Measurements from ENCODE around the gene SLC26A6.
A peak's percentile ranks its signal among the peaks of the same experiment; 100 is the strongest.

The SLC26A6 gene

GRCh38 chr3:48609088-48610005, 25.9 kb downstream of the SLC26A6 start, which contains the start of gene UQCRC1:
Gene UQCRC1 (minus strand): TSS chr3:48609646. CDS start chr3:48609620, 26 bp downstream.
- Histone ChIP-seq H3K9ac (ENCODE audit: low read depth, low read length) (peak within 1 kb of the TSS; percentile 94), H3K36me3 (ENCODE audit: insufficient read depth, low read depth, low read length) (peaks cover 39% of the 10 kb centered on the region), H3K4me3 (ENCODE audit: low read length) (peak within 1 kb of the TSS; percentile 99), H3K4me1 (ENCODE audit: insufficient read depth, low read length) (no peaks in the 10 kb centered on the region), H3K27ac (ENCODE audit: low read length) (peak within 1 kb of the TSS; percentile 37), H3K9me3 (ENCODE audit: insufficient read depth, low read depth, low read length) (no peaks in the 10 kb centered on the region), H3K27me3 (ENCODE audit: insufficient read depth, low read length) (no peaks in the 10 kb centered on the region)

DNA sequence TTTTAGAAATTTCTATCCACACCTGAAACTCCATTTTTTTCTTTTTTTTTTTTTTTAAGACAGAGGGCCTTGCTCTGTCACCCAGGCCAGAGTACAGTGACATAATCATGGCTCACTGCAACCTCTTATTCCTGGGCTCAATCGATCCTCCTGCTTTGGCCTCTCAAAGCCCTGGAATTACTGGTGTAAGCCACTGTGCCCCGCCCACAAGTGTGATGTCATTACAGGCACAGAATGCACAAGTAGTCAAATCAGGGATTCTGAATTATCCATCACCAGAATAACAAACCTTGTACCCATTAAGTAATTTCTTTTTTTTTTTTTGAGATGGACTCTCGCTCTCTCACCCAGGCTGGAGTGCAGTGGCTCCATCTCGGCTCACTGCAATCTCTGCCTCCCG, 27.7 kb downstream of the SLC26A6 start:
- Histone ChIP-seq H3K9ac (ENCODE audit: low read depth, low read length) (no peak overlapping the region), H3K27ac (ENCODE audit: low read length) (no peak overlapping the region)

GRCh38 chr3:48601622-48601994, 33.7 kb downstream of the SLC26A6 start:
- Histone ChIP-seq H3K4me3 (ENCODE audit: low read length) (no peak overlapping the region), H3K36me3 (ENCODE audit: insufficient read depth, low read depth, low read length) (peaks cover 93% of the 10 kb centered on the region), H3K27me3 (ENCODE audit: insufficient read depth, low read length) (no peaks in the 10 kb centered on the region), H3K4me1 (ENCODE audit: insufficient read depth, low read length) (no peaks in the 10 kb centered on the region; the same call in 1 of the 2 replicates), H3K9ac (ENCODE audit: low read depth, low read length) (no peak overlapping the region), H3K27ac (ENCODE audit: low read length) (no peak overlapping the region), H3K9me3 (ENCODE audit: insufficient read depth, low read depth, low read length) (no peaks in the 10 kb centered on the region)

More for the DNA sequence above, 27.7 kb downstream of the SLC26A6 start:
- H3K4me3 ChIP-seq (ENCODE audit: low read length) = no peak overlapping the region
- no peaks in the 10 kb centered on the region for H3K27me3 ChIP-seq (ENCODE audit: insufficient read depth, low read length)
- H3K4me1 ChIP-seq (ENCODE audit: insufficient read depth, low read length) = no peaks in the 10 kb centered on the region
- peaks cover 58% of the 10 kb centered on the region for H3K36me3 ChIP-seq (ENCODE audit: insufficient read depth, low read depth, low read length)
- H3K9me3 ChIP-seq (ENCODE audit: insufficient read depth, low read depth, low read length) = no peaks in the 10 kb centered on the region

- Histone ChIP-seq H3K27me3 (ENCODE audit: insufficient read depth, low read length) (no peaks in the 10 kb centered on the region), H3K9me3 (ENCODE audit: insufficient read depth, low read depth, low read length) (no peaks in the 10 kb centered on the region), H3K4me1 (ENCODE audit: insufficient read depth, low read length) (no peaks in the 10 kb centered on the region; the same call in none of the 2 replicates), H3K36me3 (ENCODE audit: insufficient read depth, low read depth, low read length) (peaks cover 87% of the 10 kb centered on the region), H3K4me3 (ENCODE audit: low read length) (no peak overlapping the region), H3K9ac (ENCODE audit: low read depth, low read length) (no peak overlapping the region), H3K27ac (ENCODE audit: low read length) (no peak overlapping the region)
Observed at GRCh38 chr3:48600711-48601621, 34.3 kb downstream of the SLC26A6 start.

DNA sequence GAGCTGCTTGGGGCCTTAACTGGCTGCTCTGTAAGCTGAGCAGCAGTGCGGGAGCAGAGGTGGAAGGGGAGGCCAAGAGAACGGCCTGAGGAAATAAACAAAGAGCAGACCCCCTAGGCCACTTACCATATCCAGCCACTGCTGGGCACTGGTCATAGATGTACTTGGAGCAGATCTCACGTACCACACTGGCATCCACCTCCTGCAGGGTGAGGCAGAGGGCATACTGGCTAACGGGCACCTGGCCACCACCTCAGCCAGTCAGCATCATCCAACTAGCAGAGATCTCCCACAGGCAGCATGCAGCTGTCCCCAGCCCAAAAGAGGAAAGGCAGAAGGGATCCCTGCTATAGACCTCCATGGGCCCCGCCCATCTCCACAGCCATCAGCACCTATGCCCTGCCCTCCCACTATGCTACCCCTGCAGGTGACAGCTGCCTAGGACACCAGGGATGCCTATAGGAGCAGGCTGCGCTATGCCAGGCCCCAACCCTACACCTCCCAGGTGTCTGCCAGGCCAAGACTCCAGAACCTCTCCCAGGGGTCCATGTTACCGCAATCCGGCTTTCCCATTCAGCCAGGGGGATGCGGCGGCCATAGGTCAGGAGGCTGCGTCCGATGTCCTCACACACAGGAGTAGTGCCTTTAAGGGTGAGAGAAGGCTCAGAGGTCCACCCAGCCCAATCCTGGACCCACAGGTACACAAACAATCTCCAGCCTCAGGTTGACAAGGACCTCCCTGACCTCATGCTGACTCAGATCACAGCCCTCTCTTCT, 35.6 kb downstream of the SLC26A6 start:
- H3K27ac ChIP-seq (ENCODE audit: low read length) = no peak overlapping the region
- H3K27me3 ChIP-seq (ENCODE audit: insufficient read depth, low read length) = peaks cover 7% of the 10 kb centered on the region
- no peaks in the 10 kb centered on the region for H3K9me3 ChIP-seq (ENCODE audit: insufficient read depth, low read depth, low read length)
- no peaks in the 10 kb centered on the region; the same call in none of the 2 replicates for H3K4me1 ChIP-seq (ENCODE audit: insufficient read depth, low read length)
- H3K4me3 ChIP-seq (ENCODE audit: low read length) = no peak overlapping the region
- peaks cover 74% of the 10 kb centered on the region for H3K36me3 ChIP-seq (ENCODE audit: insufficient read depth, low read depth, low read length)
- H3K9ac ChIP-seq (ENCODE audit: low read depth, low read length) = no peak overlapping the region

- Histone ChIP-seq H3K9ac (ENCODE audit: low read depth, low read length) (no peak overlapping the region), H3K9me3 (ENCODE audit: insufficient read depth, low read depth, low read length) (no peaks in the 10 kb centered on the region), H3K4me1 (ENCODE audit: insufficient read depth, low read length) (no peaks in the 10 kb centered on the region; the same call in none of the 2 replicates), H3K27ac (ENCODE audit: low read length) (no peak overlapping the region), H3K27me3 (ENCODE audit: insufficient read depth, low read length) (peaks cover 13% of the 10 kb centered on the region), H3K36me3 (ENCODE audit: insufficient read depth, low read depth, low read length) (peaks cover 68% of the 10 kb centered on the region), H3K4me3 (ENCODE audit: low read length) (no peak overlapping the region)
Observed at GRCh38 chr3:48599077-48599501, 36.2 kb downstream of the SLC26A6 start.

DNA sequence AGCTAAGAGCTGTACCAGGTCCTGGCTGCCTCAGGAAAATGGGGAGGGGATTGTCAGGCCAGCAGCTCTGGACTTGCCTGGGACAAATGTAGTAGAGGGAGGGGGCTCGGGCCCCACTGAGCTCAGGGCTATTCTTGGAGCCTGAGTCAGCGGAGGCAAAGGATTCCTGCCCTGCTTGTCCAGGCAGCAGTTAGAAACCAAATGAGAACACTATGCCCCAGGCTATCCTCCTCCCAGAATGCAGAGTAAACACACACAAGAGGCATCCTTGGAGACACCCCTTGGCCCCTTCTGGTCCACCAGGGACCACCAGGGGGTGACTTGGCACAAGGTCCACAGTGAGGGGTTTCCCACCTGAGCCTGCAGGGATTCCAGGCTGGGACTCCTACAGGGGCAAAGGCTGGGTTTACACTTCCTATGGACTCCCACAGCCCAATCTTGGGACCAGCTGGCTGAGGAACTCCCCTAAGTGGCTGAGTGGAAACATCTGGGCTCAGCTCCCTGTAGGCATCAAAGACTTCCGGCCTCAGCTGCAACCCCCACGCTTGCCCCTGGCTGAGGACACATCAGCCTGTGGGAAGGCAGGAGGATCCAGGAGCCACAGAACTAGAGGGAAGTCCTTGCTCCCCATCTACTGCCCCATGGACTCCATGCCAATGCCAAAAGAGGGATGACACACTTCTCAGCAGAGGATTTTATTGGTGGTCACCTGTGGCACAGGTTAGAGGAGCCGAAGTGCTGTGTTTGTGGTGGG, 36.8 kb downstream of the SLC26A6 start:
- no peak overlapping the region for H3K9ac ChIP-seq (ENCODE audit: low read depth, low read length)
- H3K27me3 ChIP-seq (ENCODE audit: insufficient read depth, low read length) = peaks cover 19% of the 10 kb centered on the region
- peaks cover 62% of the 10 kb centered on the region for H3K36me3 ChIP-seq (ENCODE audit: insufficient read depth, low read depth, low read length)
- H3K4me3 ChIP-seq (ENCODE audit: low read length) = no peak overlapping the region
- no peak overlapping the region for H3K27ac ChIP-seq (ENCODE audit: low read length)
- no peaks in the 10 kb centered on the region; the same call in none of the 2 replicates for H3K4me1 ChIP-seq (ENCODE audit: insufficient read depth, low read length)
- no peaks in the 10 kb centered on the region for H3K9me3 ChIP-seq (ENCODE audit: insufficient read depth, low read depth, low read length)

GRCh38 chr3:48597408-48597800, 37.9 kb downstream of the SLC26A6 start:
- peaks cover 22% of the 10 kb centered on the region for H3K27me3 ChIP-seq (ENCODE audit: insufficient read depth, low read length)
- no peak overlapping the region for H3K27ac ChIP-seq (ENCODE audit: low read length)
- no peaks in the 10 kb centered on the region; the same call in none of the 2 replicates for H3K4me1 ChIP-seq (ENCODE audit: insufficient read depth, low read length)
- H3K9me3 ChIP-seq (ENCODE audit: insufficient read depth, low read depth, low read length) = no peaks in the 10 kb centered on the region
- no peak overlapping the region for H3K9ac ChIP-seq (ENCODE audit: low read depth, low read length)
- no peak overlapping the region for H3K4me3 ChIP-seq (ENCODE audit: low read length)
- H3K36me3 ChIP-seq (ENCODE audit: insufficient read depth, low read depth, low read length) = peaks cover 51% of the 10 kb centered on the region

DNA sequence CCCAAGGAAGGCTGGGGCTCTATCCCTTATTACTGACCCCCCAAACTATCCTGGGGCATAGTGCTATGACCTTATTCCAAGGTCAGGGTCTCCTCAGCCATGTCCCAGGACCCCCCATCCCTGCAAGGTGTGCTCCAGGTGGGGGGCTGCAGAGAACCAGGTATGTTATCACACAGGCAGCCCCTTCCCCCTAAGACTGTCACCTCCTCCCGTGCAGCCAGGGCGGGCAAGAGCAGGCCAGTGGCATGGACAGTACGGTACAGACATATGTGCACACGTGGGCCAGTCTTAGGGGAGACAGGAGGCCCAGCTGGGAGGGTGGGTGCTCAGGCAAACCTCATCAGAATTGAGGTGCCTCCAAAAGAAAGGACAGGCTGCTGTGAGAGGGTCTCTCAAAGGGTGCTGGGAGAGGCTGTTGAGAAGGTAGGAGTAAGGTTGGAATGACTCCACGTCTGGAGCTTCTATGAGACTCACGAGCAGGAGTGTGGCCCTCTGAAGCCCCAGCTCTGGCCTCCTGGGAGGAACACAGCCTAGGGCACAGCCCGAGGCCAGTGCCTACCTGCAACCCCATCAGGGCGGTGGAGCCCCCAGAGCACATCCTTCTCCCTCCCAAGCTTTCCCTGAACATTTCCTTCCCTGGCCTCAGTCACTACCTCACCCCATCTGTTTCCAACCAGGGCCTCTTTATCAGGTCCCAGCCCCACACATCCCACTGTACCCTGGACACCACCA, 38.4 kb downstream of the SLC26A6 start:
- no peaks in the 10 kb centered on the region; the same call in none of the 2 replicates for H3K4me1 ChIP-seq (ENCODE audit: insufficient read depth, low read length)

DNA sequence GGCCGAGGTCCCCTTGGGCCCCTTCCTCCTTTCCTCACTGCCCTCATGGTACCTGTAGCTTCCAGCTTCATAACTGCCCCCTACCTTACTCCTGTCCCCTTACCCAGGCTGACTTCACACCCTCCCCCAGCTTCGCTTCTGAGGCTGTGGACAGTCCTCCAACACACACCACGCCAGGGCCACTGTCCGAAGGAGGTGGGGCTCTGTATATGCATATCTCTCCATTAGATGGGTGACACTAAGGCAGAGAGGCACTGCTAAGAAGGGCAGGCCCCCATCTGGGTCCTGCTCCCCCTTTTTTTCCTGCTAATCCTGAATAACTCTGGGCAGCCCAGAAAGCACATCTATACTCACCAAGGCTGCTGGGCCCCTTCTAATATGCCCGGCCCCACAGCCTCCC, 39.1 kb downstream of the SLC26A6 start:
- peaks cover 40% of the 10 kb centered on the region for H3K36me3 ChIP-seq (ENCODE audit: insufficient read depth, low read depth, low read length)
- no peak overlapping the region for H3K27ac ChIP-seq (ENCODE audit: low read length)
- H3K4me1 ChIP-seq (ENCODE audit: insufficient read depth, low read length) = no peaks in the 10 kb centered on the region; the same call in none of the 2 replicates
- H3K9ac ChIP-seq (ENCODE audit: low read depth, low read length) = no peak overlapping the region
- no peaks in the 10 kb centered on the region for H3K9me3 ChIP-seq (ENCODE audit: insufficient read depth, low read depth, low read length)
- peaks cover 22% of the 10 kb centered on the region for H3K27me3 ChIP-seq (ENCODE audit: insufficient read depth, low read length)
- H3K4me3 ChIP-seq (ENCODE audit: low read length) = no peak overlapping the region

More for the DNA sequence above, 38.4 kb downstream of the SLC26A6 start:
- Histone ChIP-seq H3K27ac (ENCODE audit: low read length) (no peak overlapping the region), H3K4me3 (ENCODE audit: low read length) (no peak overlapping the region), H3K9ac (ENCODE audit: low read depth, low read length) (no peak overlapping the region), H3K36me3 (ENCODE audit: insufficient read depth, low read depth, low read length) (peaks cover 47% of the 10 kb centered on the region), H3K27me3 (ENCODE audit: insufficient read depth, low read length) (peaks cover 22% of the 10 kb centered on the region), H3K9me3 (ENCODE audit: insufficient read depth, low read depth, low read length) (no peaks in the 10 kb centered on the region)
